GM10266 (cell line): ENCODE results near the gene CNKSR1.
A peak's percentile ranks its signal among the peaks of the same experiment; 100 is the strongest.

Experiments used
- DNase-seq: peaks from one replicate; pipeline ENCODE4 v3.0.0; 2012; ENCODE audit errors: extremely low spot score
- TF ChIP-seq, protein P1 (sequence below): IDR thresholded peaks from 2 replicates; pipeline ENCODE4 v1.5.1; 2012; ENCODE audit warnings: mild to moderate bottlenecking, low read depth; ENCODE audit not compliant: control insufficient read depth, insufficient read depth; ENCODE audit errors: missing control alignments

Gene CNKSR1

GRCh38 chr1:26203642-26204318 lies 26.5 kb downstream of the CNKSR1 start:
- TF ChIP-seq, protein P1, sequence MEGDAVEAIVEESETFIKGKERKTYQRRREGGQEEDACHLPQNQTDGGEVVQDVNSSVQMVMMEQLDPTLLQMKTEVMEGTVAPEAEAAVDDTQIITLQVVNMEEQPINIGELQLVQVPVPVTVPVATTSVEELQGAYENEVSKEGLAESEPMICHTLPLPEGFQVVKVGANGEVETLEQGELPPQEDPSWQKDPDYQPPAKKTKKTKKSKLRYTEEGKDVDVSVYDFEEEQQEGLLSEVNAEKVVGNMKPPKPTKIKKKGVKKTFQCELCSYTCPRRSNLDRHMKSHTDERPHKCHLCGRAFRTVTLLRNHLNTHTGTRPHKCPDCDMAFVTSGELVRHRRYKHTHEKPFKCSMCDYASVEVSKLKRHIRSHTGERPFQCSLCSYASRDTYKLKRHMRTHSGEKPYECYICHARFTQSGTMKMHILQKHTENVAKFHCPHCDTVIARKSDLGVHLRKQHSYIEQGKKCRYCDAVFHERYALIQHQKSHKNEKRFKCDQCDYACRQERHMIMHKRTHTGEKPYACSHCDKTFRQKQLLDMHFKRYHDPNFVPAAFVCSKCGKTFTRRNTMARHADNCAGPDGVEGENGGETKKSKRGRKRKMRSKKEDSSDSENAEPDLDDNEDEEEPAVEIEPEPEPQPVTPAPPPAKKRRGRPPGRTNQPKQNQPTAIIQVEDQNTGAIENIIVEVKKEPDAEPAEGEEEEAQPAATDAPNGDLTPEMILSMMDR: peak; percentile 12
- no peak for DNase-seq

DNA sequence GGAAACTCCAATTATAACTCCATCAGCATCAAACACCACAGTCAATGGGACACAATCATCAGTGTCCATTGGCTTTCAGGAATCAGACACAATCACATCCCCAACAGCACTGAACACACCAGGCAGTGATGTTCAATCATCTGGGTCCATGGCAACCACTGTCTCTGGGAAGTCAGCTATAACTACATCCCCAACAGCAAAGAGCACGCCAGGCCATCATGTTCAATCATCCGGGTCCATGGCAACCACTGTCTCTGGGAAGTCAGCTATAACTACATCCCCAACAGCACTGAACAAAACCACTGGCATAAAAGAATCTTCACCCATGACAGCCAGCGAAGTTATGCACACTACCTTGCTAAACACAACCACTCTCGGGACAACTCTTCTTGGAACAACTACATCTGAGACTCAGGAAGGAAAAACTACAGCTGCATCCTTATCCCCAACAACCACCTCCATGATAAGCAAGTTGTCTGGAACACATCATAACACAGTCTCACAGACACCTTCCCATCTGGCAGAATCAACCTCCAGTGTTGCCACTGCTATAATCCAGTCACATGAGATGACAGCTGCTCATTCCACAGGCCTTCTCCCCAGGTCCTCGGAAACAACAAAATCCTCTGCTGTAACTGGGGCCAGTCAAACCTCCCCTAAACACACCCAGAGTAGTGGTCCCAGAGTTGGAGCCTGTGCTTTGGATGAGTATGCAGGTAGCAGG lies 33.0 kb downstream of the CNKSR1 start:
- TF ChIP-seq, protein P1: no peak
- no peak for DNase-seq

- DNase-seq: no peak
- TF ChIP-seq, protein P1: no peak
Measured at GRCh38 chr1:26212726-26213125, 35.4 kb downstream of the CNKSR1 start.

DNA sequence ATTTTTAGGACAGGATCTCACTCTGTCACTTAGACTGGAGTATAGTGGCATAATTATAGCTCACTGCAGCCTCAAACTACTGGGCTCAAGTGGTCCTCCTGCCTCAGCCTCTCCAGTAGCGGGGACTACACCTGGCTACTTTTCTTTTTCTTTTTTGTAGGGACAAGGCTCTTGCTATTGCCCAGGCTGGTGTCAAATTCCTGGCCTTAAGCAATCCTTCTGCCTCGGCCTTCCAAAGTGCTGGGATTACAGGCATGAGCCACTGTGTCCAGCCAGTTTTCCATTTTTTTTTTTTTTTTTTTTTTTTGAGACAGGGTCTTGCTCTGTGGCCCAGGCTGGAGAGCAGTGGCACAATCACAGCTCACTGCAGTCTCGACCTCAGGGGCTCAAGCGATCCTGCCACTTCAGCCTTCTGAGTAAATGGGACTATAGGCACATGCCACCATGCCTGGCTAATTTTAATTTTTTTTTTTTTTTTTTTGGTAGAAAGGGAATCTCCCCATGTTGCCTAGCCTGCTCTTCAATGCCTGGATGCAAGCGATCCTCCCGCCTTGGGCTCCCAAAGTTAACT lies 36.1 kb downstream of the CNKSR1 start:
- DNase-seq: no peak
- TF ChIP-seq, protein P1: no peak

DNA sequence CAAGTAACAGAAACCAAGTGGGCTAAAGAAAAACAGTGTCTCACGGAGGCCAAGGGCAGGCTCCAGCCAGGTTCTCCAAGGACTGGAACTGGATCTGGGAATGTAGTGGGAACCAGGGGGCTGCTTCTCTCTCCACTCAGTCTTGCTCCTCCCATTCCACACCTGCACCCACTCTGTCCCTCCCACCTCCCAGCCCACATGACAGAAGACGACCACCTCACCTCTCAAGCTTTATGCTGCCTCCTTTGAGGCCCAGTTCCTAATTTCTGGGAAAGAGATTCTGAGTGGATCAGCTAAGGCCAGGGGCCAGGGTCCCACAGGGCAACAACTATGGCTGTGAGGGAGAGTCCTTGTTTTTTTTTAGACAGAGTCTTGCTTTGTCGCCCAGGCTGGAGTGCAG lies 38.0 kb downstream of the CNKSR1 start:
- DNase-seq: no peak
- TF ChIP-seq, protein P1: no peak

DNA sequence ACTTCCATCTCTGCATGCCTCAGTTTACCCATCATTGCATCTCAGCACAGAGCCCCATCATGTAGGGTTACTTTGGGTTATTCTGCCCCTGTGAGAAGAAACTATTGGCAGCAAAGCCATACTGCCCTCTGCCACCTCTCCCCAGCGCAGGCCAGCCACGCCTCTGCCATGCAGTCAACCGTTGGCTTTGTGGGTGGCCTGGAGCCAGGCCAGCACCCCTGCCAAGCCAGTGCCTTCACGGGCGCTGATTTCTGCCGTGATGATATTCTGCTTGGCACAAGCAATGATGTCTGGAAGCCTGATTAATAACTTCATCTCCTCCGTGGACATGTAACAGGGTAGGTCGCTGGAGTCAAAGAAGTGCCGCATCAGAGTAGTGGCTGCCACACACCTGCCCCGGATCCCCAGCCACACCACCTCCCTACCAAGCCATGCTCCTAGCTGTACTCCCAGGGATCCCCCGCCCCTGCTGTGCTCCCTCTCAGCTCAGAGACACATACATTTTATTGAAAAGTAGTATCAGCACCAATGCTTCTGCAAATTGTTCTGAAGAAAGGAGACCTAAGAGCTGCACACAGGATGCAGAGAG lies 41.7 kb downstream of the CNKSR1 start:
- TF ChIP-seq, protein P1: no peak
- DNase-seq: no peak
